Islet precursor cell (in vitro differentiated cells): ENCODE measurements around the gene CD248.

Experiments used
- DNase-seq: peaks from one replicate; pipeline ENCODE4 v3.0.0-alpha.2; 2018

CD248 gene

DNA sequence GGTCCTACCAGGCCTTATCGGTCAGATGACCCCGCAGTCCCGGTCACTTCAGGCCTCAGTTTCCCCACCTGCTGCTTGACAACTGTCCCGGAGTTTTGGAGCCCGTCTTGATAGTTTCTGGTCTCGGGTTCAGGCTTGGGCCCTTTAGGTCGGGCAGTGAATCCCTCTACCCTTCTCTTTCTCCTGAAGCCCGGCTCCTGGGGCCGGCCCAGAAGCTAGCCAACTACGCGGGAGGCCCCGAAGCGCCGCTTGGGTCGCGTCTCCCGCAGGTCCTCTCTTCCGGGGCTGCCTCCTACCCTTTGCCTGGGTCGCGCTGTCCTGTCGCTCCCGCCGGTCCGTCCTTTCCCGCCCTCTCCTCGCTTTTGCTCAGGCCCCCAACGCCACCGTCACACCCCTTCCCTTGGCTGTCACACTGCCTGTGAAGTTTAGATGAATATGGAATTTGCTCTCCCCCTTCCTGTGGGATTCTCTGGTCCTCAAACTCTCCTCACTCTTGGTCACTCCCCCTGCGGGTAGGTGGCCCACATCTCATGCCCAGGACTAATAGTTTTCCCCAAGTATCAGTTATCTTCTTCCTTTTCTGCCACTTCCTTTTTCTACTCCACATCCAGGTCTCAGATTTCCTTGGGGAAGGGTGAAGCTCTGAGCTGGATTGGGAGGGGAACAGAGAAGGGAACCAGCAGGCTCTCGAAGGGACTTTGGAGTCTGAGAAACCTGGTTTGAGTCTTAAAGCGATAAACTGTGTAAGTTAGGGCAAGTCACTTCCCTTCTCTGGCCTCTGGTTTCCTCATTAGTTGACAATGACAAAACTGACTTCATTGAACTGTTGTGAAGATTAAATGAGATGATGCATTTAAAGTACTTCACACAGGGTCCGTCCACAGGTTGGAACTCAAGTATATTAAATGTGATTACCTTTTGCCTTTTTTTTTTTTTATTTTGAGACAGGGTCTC lies 47.6 kb downstream of the CD248 start:
- no peak for DNase-seq

DNA sequence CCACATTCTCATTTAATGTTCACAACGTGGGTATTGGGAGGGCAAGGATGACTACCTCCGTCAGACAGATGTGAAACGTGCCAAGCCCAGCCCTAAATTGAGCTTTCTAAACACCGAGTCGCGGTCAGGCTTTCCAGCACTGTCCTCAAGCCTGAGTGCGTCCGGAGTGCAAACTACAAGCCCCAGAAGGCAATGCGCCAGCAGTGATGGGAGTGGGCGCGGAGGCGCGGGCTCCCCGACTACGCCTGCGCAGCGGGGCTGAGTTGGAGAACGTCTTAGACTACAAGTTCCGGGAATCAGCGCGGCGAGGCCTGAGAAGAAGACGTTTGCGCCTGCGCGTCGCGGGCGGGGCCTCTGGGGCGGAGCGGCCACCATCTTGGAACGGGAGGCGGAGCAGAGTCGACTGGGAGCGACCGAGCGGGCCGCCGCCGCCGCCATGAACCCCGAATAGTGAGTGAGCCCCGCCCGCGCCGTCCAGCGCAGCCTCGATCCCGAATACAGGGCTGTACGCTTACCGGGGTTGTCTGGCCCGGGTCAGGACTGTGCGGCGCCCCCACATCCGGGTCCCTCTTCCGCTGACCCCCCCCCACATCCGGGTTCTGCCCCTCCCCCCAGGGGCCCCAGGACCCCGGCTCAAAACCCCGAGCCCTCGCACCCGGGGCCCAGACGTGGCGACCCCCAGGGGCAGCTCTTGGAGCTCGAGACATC lies 48.4 kb downstream of the CD248 start, which contains the start of gene RAB1B:
Gene RAB1B (plus strand): TSS at position 396 of the 708 bp plus-strand sequence. CDS start 41 bp downstream, at position 437.
- peak; percentile 100 for DNase-seq

DNA sequence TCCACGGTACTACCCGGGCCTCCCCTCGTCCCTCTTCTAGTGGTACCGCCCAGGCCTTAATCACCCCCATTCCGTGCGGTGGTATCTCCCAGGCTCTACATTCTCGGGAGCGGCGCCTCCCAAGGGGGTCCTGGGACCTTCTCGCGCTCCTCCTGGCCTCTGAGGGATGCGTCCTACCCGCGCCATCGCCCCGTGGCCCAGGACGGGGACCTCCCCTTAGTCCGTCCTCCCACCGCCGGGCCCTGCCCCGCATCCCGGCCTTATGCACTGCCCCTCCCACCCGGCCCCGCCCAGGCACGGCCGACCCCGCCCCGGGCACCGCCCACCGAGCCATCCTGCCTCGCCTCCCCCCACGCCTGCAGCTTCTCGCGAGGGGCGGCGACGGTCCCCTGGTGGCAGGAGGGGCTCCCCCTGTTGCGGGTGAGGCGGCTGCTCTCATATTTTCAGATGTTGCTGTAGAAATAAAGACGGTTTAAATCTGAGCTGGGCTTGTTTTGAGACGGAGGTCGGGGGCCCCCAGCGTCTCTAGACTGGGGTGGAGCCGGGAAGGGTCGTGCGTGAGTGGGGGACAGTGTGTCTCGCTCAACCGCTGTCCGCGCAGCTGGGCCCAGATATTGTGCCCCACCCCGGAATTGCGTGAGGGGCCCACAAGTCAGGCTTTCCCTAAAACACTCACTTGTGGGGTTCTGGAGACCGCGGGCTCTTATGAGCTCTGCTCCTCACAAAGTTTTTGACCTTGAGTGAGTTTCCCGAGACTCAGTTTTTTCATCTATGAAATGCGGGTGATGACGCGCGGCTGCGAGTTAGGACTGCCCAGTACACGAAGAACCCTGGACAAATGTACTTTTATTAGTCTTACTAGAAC lies 49.2 kb downstream of the CD248 start:
- DNase-seq = peak; percentile 96

DNA sequence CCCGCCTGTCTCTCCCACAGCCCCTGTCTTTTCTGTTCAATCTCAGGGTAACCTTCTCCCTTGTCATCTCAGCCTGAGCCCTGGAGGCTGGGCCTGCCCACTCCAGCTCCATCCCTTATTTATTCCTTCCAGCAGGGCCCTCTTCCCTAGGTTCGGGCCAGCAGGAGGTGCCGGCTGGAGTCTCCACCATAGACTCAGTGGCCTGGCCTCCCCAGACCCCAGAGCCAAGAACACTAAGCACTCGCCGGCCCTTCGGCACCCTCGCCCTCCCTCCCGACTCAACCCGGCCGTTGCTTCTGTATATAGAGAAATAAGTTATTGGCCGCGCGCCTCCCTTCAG lies 49.8 kb downstream of the CD248 start:
- no peak for DNase-seq

DNA sequence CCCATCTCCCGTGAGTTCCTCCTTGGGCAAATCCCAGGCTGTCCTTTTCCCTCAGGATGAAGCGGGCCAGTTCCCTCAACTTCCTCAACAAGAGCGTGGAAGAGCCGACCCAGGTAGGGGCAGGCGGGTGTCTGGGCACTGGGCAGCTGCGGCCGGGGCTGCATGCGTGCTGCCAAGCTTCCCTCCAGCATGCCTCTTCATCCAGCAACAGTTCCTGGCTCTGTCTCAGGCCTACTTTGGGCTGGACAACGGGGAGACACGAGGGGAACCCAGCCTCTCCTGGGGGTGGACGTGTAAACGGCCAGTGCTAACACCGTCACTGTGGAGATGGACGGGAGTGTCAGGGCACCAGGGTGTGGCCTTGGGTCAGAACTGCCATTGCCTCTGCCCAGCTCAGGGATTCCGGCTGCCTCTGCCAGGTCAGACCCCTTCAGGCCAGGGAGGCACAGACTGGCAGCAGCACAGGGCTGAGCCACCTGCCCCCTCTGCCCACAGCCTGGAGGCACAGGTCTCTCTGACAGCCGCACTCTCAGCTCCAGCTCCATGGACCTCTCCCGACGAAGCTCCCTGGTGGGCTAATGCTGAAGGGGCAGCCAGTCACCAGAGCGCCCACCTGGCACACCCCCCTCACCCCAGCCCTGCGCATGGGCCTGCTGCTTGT lies 50.3 kb downstream of the CD248 start:
- no peak for DNase-seq

DNA sequence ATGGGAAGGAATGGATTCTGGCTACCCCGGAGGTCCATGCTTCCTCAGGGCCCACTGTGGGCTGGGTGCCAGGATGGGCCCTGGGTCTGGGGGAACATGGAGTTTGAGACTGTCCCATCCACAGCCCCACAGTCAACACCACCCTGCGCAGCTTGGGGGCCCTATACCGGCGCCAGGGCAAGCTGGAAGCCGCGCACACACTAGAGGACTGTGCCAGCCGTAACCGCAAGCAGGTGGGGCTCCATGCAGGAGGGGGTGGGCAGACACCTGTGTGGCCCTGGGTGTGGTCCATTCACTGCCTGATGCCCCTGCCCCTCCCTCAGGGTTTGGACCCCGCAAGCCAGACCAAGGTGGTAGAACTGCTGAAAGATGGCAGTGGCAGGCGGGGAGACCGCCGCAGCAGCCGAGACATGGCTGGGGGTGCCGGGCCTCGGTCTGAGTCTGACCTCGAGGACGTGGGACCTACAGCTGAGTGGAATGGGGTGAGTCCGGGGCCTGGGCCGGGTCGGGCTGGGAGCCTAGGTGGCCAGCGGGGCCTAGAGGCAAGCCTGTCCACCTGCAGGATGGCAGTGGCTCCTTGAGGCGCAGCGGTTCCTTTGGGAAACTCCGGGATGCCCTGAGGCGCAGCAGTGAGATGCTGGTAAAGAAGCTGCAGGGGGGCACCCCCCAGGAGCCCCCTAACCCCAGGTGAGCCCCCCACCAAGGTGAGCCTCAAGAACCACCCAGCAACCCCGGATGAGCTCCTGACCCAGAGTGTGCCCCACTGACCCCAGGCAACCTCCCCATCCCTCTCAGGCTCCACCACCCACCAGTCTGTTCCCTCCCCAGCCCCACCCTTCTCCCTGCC lies 51.1 kb downstream of the CD248 start:
- DNase-seq = no peak

DNA sequence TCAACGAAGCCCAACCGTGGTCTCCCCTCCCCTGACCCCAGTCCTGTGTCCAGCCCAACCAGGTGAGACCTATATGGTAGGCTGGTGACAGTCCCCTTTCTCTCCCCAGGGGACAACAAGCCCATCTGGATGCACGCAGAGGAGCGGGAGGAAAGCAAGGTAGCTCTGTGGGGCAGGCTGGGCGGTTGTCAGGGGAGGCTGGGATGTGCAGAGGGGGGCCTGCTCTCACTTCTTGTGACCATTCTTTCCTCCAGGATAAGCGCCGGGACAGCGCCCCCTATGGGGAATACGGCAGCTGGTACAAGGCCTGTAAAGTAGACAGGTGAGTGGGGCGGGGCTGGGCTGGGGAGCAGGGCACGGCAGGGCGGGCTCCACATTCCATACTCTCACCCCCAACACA lies 51.9 kb downstream of the CD248 start:
- no peak for DNase-seq
